Measurements from ENCODE around the gene EVPL.

The EVPL gene

DNA sequence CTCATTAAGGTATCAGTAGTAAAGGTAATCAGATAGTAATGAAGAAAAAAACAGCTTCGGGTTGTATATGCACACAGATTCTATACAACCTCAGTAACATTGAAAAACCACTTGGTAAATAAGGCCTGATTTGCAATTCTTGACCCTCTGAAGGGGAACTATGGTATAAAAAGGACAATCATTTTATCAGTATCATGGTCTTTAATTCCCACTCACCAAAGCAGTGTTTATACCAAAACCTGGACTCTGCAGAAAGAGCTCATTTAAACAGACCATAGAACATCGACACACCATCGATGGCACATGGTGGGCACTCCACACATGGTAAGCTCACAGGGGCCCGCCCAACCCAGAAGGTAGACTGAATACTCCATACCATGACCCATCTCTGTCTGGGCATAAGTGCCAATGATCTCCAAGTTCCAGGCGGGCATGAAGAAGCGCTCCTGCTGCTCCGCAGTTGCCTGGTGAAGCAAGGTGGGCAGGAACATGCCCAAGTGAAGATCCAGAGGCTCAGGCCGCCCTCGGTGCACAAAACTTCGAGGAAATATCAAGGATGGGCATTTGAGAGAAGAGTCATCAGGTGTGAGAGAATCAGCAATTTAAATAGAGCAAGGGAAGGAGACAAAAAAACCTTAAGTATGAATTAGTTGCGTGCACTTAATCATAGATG lies 67.1 kb downstream of the EVPL start:
- DNase-seq (ENCODE audit: low read depth in 2 of 2): no peak

DNA sequence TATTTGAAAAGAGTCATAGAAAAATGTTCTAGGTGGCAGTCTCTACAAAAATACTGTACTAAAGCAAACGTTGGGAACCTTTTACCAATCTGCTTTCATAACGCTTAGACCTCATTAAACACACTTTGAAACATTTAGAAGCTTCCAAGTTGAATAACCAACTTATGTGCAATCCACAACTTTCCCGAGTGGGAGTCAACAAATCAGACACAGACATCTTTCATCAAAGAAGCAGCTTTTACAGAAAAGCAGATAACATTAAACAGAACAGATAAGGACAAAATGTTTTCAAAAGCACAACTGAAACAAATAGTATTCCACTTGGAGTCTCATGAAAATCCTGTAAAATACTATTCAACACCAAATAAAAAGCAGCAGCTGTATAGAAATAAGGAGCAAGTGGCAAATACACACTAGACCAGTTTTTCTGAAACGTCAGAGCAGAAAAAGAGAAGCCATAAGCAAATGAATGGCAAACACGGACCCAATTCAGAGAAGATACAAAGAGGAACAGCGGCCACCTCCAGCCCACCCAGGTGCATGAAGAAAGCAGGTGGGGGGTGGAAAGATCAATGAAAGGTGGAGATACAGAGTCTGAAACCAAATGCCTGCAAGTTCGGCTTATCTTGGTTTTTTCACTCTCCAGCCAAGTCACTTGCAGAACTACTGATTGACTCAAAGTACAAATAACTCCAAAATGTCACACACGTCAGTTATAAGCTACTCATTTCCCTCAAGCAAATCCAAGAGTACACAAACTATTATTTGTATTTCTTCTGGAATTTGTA lies 67.9 kb downstream of the EVPL start:
- no peak for DNase-seq (ENCODE audit: low read depth in 2 of 2)
